ENCODE measurements around the gene SIRT5.

The SIRT5 gene

GRCh38 chr6:13614126-13614925, 39.9 kb downstream of the SIRT5 start:
- H3K36me3 Mint-ChIP-seq = peaks cover 9% of the 10 kb centered on the region

GRCh38 chr6:13614926-13615791, 40.8 kb downstream of the SIRT5 start, which contains the start of gene NOL7:
Gene NOL7, plus strand, starts transcription at chr6:13615335. Its CDS starts 24 bp downstream, at chr6:13615359.
- Mint-ChIP-seq H3K4me1 (peaks cover 33% of the 10 kb centered on the region), H3K36me3 (peaks cover 9% of the 10 kb centered on the region), H3K27me3 (no peaks in the 10 kb centered on the region), H3K4me3 (peak within 1 kb of the TSS; percentile 93), H3K9me3 (no peaks in the 10 kb centered on the region), H3K27ac (peak within 1 kb of the TSS; percentile 98)
- DNase-seq (ENCODE audit: low spot score in 2 of 2) (peak; percentile 98 to 99), ATAC-seq (ENCODE audit: low read depth) (peak; percentile 89)

More at GRCh38 chr6:13614126-13614925, 39.9 kb downstream of the SIRT5 start:
- Mint-ChIP-seq H3K27ac (peak overlapping the region; percentile 98), H3K27me3 (no peaks in the 10 kb centered on the region), H3K4me1 (peaks cover 33% of the 10 kb centered on the region), H3K9me3 (no peaks in the 10 kb centered on the region), H3K4me3 (peak overlapping the region; percentile 93)
- no peak for DNase-seq (ENCODE audit: low spot score in 2 of 2)
- ATAC-seq (ENCODE audit: low read depth) = peak; percentile 2

- H3K4me1 Mint-ChIP-seq = peaks cover 33% of the 10 kb centered on the region
- H3K36me3 Mint-ChIP-seq = peaks cover 9% of the 10 kb centered on the region
- H3K4me3 Mint-ChIP-seq = peak overlapping the region; percentile 93
- no peaks in the 10 kb centered on the region for H3K27me3 Mint-ChIP-seq
- H3K27ac Mint-ChIP-seq = peak overlapping the region; percentile 98
- H3K9me3 Mint-ChIP-seq = no peaks in the 10 kb centered on the region
- DNase-seq (ENCODE audit: low spot score in 2 of 2) (peak in 1 of 2 donors; percentile 38), ATAC-seq (ENCODE audit: low read depth) (peak; percentile 7)
Observed at GRCh38 chr6:13615792-13616120, 41.4 kb downstream of the SIRT5 start.

DNA sequence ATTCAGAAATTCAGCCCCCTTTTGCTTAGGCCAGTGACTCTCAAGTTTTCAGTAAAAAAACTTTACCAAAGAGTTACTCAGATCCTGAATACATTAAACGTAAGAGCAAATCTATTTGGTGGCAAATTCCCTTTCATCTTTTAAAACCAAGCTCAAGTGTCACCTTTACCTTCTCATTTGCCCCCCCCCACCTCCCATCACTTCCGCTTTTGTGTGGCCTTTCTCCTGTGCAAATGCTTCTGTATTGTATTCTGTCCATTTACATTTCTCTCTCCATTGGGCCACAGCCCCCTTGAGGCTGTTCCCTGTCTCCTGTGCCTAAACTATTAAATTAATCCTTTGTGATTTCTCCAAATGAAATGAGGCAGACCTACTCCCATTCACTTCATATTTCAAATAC, 42.7 kb downstream of the SIRT5 start:
- Mint-ChIP-seq H3K4me1 (peaks cover 28% of the 10 kb centered on the region), H3K4me3 (peak overlapping the region; percentile 68), H3K9me3 (no peaks in the 10 kb centered on the region), H3K27ac (peak overlapping the region; percentile 86), H3K36me3 (peaks cover 7% of the 10 kb centered on the region), H3K27me3 (no peaks in the 10 kb centered on the region)
- ATAC-seq (ENCODE audit: low read depth) (no peak), DNase-seq (ENCODE audit: low spot score in 2 of 2) (no peak)

DNA sequence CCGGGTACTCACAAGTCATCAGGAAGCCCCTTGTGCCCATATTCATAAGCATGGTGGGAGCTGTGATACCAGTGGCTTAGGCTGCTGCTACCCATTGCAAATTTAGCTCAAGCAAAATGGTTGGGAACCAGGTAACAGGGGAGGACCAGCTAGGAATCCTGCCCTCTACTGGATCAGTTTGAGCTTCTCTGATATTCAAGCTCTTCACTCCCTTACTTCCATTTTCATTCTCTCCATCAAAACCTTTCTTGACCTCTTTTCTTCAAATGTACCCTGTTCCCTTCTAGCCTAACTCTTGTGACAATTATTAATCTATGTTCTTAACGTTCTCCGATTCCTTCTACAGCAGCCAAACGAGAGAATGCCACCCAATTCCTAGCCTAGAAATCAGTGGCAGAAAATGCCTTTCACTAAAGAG, 50.5 kb downstream of the SIRT5 start:
- H3K27ac Mint-ChIP-seq = peak overlapping the region; percentile 85

GRCh38 chr6:13629459-13630116, 55.2 kb downstream of the SIRT5 start:
- Mint-ChIP-seq H3K27ac (peak overlapping the region; percentile 89), H3K27me3 (no peaks in the 10 kb centered on the region), H3K36me3 (peaks cover 14% of the 10 kb centered on the region), H3K4me3 (no peak overlapping the region), H3K9me3 (no peaks in the 10 kb centered on the region), H3K4me1 (peaks cover 8% of the 10 kb centered on the region)
- ATAC-seq (ENCODE audit: low read depth) (no peak), DNase-seq (ENCODE audit: low spot score in 2 of 2) (no peak)

More for the DNA sequence above, 50.5 kb downstream of the SIRT5 start:
- H3K4me3 Mint-ChIP-seq = no peak overlapping the region
- ATAC-seq (ENCODE audit: low read depth) = peak; percentile 89
- DNase-seq (ENCODE audit: low spot score in 2 of 2) = peak in 1 of 2 donors; percentile 14
- H3K9me3 Mint-ChIP-seq = no peaks in the 10 kb centered on the region
- no peaks in the 10 kb centered on the region for H3K27me3 Mint-ChIP-seq
- H3K4me1 Mint-ChIP-seq = peaks cover 8% of the 10 kb centered on the region
- peaks cover 16% of the 10 kb centered on the region for H3K36me3 Mint-ChIP-seq

GRCh38 chr6:13630499-13630898, 56.1 kb downstream of the SIRT5 start:
- H3K27ac Mint-ChIP-seq = peak overlapping the region; percentile 89
- no peak for ATAC-seq (ENCODE audit: low read depth)
- H3K9me3 Mint-ChIP-seq = no peaks in the 10 kb centered on the region
- H3K4me1 Mint-ChIP-seq = peaks cover 6% of the 10 kb centered on the region
- H3K4me3 Mint-ChIP-seq = no peak overlapping the region
- no peaks in the 10 kb centered on the region for H3K27me3 Mint-ChIP-seq
- H3K36me3 Mint-ChIP-seq = peaks cover 18% of the 10 kb centered on the region
- DNase-seq (ENCODE audit: low spot score in 2 of 2) = no peak

- ATAC-seq (ENCODE audit: low read depth) = no peak
- DNase-seq (ENCODE audit: low spot score in 2 of 2) = no peak
- H3K9me3 Mint-ChIP-seq = no peaks in the 10 kb centered on the region
- H3K4me1 Mint-ChIP-seq = peaks cover 17% of the 10 kb centered on the region
- H3K27ac Mint-ChIP-seq = no peak overlapping the region
- peaks cover 22% of the 10 kb centered on the region for H3K36me3 Mint-ChIP-seq
- no peaks in the 10 kb centered on the region for H3K27me3 Mint-ChIP-seq
- H3K4me3 Mint-ChIP-seq = no peak overlapping the region
Observed at GRCh38 chr6:13633343-13633742, 58.9 kb downstream of the SIRT5 start.

GRCh38 chr6:13635948-13636658, 61.7 kb downstream of the SIRT5 start:
- Mint-ChIP-seq H3K27ac (no peak overlapping the region), H3K4me1 (peaks cover 11% of the 10 kb centered on the region), H3K36me3 (peaks cover 21% of the 10 kb centered on the region), H3K4me3 (no peak overlapping the region), H3K27me3 (no peaks in the 10 kb centered on the region), H3K9me3 (no peaks in the 10 kb centered on the region)
- DNase-seq (ENCODE audit: low spot score in 2 of 2) = no peak
- no peak for ATAC-seq (ENCODE audit: low read depth)

GRCh38 chr6:13638014-13638413, 63.6 kb downstream of the SIRT5 start:
- Mint-ChIP-seq H3K4me1 (peaks cover 11% of the 10 kb centered on the region), H3K27ac (peak overlapping the region; percentile 63), H3K4me3 (no peak overlapping the region), H3K9me3 (no peaks in the 10 kb centered on the region), H3K27me3 (no peaks in the 10 kb centered on the region), H3K36me3 (peaks cover 19% of the 10 kb centered on the region)
- DNase-seq (ENCODE audit: low spot score in 2 of 2) = no peak
- no peak for ATAC-seq (ENCODE audit: low read depth)

DNA sequence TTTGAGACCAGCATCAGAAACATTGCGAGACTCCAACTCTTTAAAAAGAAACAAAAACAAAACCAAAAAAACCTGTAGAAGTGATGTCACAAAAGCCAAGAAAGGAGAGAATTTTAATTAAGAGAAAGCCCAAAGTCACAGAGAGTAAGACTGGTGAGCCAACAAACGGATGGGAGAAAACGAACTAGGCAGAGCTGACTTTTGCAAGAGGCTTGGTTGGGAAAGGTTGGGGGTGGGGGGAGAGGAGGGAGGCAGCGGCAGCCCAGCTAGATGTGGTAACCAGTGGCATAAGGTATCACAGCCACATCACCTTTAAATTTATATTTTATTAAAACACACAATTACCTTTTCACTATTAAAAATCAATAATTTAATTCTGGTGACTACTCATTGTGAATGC, 64.2 kb downstream of the SIRT5 start:
- H3K4me1 Mint-ChIP-seq = peaks cover 11% of the 10 kb centered on the region
- no peaks in the 10 kb centered on the region for H3K9me3 Mint-ChIP-seq
- H3K4me3 Mint-ChIP-seq = no peak overlapping the region
- DNase-seq (ENCODE audit: low spot score in 2 of 2) (no peak), ATAC-seq (ENCODE audit: low read depth) (no peak)
- peaks cover 19% of the 10 kb centered on the region for H3K36me3 Mint-ChIP-seq
- peak overlapping the region; percentile 48 for H3K27ac Mint-ChIP-seq
- H3K27me3 Mint-ChIP-seq = no peaks in the 10 kb centered on the region

DNA sequence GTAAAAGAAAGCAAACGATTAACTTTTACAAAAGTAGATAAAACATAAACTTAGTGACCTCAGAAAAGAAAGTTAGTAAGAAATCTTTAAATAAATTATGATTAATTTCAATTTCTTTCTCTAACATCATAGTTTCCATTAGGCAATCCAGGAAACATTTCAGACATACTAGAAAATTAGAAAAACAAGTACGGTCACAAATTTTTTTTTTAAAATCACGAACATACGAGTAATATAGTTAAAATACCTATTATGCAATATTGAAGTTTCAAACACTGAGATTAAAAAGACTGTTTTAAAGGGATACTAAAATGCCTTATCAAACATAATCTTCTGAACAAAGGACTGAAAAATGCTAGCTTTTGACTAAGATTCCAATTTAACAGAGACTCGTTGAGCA, 66.9 kb downstream of the SIRT5 start:
- DNase-seq (ENCODE audit: low spot score in 2 of 2) (no peak), ATAC-seq (ENCODE audit: low read depth) (no peak)
- Mint-ChIP-seq H3K9me3 (no peaks in the 10 kb centered on the region), H3K27me3 (no peaks in the 10 kb centered on the region), H3K36me3 (peaks cover 15% of the 10 kb centered on the region), H3K27ac (no peak overlapping the region), H3K4me3 (no peak overlapping the region), H3K4me1 (peaks cover 7% of the 10 kb centered on the region)

GRCh38 chr6:13643125-13643524, 68.7 kb downstream of the SIRT5 start:
- H3K36me3 Mint-ChIP-seq = peaks cover 9% of the 10 kb centered on the region
- no peaks in the 10 kb centered on the region for H3K27me3 Mint-ChIP-seq
- H3K4me3 Mint-ChIP-seq = no peak overlapping the region
- peaks cover 2% of the 10 kb centered on the region for H3K4me1 Mint-ChIP-seq
- H3K27ac Mint-ChIP-seq = no peak overlapping the region
- DNase-seq (ENCODE audit: low spot score in 2 of 2) = no peak
- no peak for ATAC-seq (ENCODE audit: low read depth)
- H3K9me3 Mint-ChIP-seq = no peaks in the 10 kb centered on the region
